HG03108 (cell line): Measurements from ENCODE around the gene SYNGR1.

Experiments used
- ATAC-seq: cut with Tn5 transposase; IDR thresholded peaks from one replicate; pipeline ENCODE4 v1.9.1; 2021; ENCODE audit warnings: moderate library complexity; ENCODE audit not compliant: unreplicated experiment

The SYNGR1 gene

DNA sequence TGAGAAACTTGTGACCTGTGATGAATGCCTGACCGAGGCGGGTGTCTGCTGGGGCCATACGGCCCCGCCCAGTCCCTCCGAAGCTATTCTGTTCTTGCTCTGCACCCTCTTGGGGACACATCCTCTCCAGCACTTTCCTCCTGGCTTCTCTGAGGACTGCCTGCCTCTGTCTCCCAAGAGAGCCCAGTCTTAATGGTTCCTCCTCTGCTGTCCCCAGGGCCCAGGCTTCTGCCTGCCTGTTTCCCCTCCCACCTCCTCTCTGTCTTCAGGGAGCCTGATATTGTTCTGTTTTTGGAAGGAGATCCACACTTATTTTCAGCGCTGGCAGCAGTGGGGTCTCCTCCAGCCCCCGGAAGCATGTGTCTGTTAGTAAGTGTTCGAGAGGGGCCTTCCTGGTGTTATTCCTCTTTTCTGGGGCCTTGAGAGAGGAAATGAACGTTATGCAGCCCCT, 18.7 kb downstream of the SYNGR1 start:
- ATAC-seq, result no peak

DNA sequence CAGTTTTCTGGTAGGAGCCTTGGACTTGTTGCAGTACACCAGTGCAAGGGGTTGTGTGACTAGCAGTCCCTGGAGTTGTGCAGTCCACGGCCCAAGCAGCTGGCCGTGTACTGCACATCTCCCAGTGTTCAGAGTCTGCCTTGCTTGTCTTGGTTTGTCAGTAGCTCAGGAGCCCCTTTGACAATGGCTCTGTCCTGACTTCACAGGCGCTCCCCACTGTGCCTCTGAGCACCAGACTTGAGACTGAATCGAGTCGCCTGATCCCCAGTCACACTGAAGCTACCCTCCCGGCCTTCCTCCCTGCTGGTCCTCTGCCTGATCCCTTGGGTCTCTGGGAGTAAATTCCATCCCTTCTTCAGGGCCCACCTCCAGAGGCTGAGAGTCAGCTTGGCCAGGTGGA, 19.4 kb downstream of the SYNGR1 start:
- ATAC-seq, result no peak

DNA sequence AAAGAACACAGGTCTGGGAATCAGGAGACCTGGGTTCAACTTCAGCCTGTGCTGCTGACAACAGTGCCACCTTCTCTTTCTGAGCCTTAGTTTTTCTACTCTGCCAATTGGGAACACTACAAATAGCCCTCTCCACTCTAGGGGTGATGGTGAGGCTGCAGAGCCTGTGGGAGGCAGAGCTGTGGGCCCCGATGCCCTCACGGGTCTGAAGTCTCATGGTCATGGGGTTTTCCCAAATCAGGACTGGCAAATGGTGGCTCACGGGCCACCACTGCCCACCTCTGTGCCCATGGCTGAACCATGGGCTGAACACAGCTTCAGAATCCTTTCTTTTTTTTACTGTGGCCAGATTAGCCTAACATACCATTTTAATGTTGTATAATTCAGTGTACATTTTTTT, 19.8 kb downstream of the SYNGR1 start:
- ATAC-seq, result no peak

DNA sequence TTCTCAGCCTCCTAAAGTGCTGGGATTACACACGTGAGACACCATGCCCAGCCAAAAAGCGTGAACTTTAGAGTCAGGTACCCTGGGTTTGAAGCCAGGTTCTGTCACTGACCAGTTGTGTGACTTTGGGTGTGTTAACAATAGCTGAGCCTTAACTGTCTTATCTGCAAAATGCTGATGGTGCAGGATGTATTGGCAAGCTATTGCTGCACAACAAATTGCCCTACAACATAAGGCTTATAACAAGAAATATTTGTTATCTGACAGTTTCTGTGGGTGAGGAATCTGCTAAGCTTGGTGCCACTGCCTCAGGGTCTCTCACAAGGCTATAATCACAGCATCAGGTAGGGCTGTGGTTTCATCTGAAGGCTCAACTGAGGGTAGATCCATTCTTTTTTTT, 21.9 kb downstream of the SYNGR1 start:
- ATAC-seq, result no peak

DNA sequence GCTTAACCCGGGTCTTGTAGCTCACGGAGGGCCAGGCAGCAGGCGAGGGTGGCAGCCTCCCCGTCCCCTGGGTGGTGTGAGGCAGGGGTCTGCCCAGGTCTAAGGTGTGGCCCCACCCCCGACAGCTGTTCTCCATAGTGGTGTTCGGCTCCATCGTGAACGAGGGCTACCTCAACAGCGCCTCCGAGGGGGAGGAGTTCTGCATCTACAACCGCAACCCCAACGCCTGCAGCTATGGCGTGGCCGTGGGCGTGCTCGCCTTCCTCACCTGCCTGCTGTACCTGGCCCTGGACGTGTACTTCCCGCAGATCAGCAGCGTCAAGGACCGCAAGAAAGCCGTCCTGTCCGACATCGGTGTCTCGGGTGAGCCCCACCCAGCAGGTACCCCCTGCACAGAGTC, 24.4 kb downstream of the SYNGR1 start:
- ATAC-seq, result no peak

DNA sequence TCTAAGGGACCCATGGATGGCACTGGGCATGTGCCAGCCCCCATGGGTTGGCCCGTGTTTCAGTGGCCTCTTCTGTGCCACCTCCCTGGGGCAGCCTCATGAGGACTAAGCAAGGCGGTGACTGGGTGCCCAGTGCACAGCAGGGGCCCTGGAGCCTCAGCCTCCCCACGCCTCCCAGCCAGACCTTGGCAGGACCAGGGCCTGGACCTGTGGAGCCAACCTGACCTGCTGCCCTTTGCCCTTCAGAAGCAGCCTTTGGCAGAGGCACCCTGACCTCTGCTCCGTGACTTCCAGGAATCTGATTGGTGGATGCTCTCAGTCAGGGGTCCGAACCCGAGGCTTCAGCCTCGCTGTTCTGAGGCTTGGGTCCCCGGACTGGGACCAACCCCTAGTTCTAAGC, 25.0 kb downstream of the SYNGR1 start:
- no peak for ATAC-seq

DNA sequence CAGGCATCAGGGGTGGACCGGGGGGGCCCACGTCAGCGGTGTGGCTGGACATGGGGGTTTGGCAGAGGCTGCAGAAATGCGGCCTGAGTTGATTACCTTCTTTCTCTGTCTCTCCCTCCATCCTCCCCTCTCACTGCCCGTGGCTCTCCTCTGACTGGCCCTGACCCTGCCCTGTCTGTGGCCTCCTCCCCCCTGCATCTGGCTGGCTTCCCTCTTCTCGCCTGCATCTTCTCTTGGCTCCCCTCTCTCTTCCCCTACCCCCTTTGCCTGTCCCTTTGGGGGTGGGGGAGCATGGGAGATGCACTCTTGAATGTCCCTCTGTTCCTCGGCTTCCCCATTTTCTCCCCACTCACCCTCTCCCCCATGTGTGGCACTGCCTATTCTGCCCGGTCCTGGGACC, 25.9 kb downstream of the SYNGR1 start:
- ATAC-seq, result no peak

DNA sequence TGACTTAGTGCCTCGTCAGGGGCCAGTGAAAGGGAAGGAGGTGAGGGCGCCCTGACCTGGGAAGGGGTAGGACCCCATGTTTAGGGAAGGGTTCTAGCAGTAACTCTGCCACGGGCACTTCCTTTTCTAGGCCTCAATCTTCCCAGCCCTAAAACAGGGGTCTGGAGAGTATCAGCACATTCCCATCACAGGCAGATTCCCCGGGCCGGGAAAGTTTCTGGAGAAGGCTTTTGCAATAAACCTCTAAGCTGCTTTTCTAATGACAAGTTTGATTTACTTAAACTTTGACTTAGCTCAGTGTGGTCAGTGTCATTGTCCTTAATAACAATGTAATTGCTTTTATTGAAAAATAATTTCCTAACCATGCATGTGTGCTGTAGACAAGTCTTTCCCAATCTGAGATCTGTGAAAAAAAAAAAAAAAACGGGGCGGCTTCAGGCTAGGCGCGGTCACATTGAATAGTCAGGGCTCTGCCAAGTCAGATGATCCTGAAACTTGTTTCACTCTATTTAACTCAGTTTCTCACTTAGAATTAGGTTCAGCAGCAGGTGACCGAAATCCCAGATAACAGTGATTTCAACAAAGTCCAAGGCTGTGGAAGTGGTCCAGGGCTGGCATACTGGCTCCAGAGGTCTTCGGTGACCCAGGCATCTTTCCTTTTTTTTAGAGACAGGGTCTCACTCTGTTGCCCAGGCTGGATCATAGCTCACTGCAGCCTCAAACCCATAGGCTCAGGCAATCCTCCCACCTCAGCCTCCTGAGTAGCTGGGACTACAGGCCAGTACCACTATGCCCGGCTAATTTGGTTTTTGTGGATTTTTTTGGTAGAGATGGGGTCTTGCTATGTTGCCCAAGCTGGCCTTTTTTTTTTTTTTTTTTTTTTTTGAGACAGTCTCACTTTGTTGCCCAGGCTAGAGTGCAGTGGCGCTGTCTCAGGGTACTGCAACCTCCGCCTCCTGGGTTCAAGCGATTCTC, 30.3 kb downstream of the SYNGR1 start:
- no peak for ATAC-seq

DNA sequence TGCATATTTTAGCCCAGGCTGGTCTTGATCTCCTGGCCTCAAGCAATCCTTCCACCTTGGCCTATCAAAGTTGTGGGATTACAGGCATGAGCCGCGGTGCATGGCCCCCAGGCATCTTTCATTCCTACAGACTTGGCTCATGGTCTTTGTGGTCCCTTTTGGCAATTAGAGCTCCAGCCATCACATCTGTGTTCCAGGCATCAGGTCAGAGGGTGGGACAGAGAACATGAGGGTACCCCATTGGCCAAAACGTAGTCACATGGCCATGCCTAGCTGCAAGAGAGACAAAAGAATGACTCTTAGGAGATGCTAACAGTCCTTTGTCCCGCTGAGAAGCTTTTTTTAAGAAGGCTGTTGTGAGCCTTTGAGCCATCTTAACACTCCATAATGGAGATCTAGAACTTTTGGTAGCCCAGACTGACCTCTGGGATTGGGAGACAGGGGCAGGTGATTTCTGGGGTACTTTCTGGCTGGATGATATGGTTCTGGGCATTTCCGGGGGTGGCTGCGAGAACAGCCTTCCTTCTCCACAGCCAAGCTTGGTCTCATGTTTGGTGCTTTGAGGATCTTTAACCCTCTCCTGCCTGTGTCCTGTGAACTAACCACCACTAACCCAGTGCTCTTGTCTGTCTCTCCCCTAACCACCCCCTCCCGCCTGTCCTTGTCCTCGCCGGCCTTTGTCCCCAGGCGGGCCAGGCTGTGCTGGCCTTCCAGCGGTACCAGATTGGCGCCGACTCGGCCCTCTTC, 31.4 kb downstream of the SYNGR1 start:
- ATAC-seq, result no peak

DNA sequence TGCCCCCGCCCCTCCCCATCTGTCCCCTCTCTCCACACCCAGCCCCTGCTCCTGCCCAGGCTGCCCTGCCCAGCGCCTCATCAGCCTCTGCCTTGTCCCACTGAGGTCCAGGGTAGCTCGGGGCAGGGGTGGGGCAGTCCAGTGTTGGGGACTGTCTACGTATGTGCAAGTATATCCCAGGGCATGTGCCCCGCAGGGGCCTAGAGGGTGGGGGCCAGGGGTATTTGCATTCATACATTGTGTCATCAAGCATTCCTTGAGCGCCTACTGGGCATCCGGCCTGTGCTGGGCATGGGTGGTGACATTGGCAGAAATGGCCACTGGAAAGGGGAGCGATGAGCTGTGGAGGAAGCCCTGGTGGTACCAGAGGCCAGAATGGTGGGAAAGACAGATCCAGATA, 32.1 kb downstream of the SYNGR1 start:
- ATAC-seq, result no peak

DNA sequence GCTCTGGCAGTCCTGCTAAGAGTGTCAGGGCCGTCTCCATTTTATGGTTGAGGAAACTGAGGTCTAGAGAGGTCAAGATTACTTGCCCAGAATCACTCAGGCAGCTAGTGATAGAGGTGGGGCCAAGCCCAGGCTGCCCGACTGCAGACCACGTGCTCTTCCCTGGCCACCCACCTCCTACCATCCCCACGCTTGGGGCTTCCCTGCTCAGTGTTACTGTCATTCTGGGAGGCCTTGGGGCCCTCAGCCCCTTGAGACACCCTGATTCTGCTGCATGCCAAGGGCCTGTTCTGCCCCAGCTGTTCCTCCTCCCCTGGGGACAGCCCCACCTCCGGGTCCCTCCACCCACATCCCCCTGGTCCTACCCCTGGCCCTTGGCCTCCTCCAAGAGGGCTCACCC, 32.6 kb downstream of the SYNGR1 start:
- peak; percentile 62 for ATAC-seq

DNA sequence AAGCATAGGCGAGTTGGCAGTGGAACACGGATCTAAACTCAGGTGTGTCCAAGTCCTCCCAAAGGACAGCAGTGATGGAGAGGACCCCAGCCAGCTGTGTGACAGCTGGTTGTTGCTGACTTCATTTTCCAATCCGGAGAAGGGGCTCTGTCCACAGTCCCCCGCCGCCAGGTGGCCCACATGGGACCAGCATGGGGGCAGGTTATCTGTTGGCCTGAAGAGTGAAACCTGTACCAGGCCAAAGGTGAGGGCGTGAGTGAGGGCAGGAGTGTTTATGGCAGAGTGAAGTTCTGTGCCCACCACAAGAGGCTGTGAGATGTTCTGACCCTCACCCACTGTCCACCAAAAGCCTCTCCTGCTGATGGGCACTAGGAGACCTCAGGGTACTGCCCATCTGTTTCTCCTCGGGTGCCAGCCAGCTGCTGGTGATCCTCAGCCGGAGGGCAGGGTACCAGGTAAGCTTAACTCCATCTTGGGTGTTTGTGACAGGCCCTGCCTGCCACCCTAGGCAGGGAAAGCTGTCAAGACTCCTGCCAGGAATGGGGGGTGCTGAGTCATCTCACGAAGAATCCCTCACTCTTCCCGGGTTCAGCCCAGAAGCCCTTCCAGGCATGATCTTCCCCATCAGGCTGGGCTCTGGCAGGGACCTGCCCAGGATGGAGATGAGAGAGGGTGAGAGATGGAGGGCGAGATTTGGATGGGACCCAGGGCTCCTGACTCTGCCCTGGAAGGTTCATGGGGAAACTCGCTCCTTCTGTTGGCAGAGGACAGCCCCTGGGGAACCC, 34.2 kb downstream of the SYNGR1 start:
- no peak for ATAC-seq

DNA sequence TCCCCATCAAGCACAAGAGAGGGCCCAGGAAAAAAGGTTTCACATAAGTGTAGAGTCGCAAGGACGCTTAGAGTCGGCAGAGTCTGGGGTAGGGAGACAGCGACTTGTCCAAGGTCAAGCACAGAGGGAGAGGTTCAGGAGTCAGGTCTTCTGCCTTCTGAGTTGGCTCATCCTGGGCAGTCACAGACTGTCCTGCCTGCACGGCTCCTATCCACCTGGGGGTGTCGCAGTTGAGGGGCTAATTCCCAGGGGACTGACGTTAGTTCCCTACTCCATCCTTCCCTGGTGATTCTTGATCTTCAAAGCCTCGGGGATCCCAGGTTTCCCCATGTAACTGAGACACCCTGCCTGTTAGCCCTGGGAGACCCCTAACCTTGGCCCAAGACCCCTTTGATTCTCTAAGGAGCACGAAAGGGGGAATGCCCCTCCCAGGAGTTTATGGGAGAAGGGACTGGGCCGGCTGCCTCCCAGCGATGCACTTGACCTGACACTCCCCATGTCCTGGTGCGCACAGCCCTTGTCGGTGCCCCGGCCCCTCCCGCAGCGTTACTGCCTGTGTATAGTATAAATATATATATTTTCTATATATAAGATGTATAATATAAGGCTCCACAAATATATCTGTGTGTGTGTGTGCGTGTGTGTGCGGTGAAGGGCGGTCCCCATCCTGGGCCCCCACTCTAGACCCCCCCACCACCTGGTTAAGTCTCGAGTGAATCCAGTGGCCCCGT, 35.1 kb downstream of the SYNGR1 start:
- ATAC-seq, result no peak

DNA sequence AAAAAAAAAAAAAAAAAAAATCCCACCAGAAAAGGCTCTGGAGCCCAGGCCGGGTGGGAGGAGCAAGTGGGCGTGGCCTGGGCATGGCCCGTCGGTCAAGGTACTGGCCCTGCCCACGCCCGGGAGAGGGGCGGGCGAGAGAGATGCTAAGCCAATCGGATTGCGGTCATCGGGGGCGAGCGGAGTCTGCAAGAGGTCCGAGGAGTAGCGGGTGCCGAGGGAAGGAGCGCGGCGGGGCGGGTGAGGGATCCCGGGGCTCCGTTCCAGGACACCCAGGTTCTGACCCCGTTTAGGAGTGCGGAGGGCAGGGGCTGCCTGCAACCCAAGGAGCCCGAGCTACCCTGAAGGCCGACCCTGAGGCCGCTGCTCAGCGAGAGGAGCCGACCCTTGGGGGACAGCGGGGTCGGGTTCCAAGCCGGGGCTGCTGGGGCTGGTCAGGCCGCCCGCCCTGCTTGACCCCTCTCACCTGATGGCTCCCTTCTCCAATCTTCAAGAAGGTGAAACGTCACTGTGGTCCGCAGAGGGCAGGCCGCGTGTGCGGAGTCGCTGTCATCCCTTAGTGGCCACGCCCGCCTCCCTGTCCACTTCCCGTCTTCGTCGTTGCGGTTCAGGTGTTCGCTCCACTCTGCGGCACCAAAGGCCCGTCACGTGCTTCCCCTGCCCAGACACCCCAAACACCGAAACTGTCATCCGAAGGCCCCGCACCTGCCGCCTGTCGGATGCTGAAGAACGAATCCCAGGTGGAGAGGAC, 38.6 kb downstream of the SYNGR1 start:
- ATAC-seq, result no peak

DNA sequence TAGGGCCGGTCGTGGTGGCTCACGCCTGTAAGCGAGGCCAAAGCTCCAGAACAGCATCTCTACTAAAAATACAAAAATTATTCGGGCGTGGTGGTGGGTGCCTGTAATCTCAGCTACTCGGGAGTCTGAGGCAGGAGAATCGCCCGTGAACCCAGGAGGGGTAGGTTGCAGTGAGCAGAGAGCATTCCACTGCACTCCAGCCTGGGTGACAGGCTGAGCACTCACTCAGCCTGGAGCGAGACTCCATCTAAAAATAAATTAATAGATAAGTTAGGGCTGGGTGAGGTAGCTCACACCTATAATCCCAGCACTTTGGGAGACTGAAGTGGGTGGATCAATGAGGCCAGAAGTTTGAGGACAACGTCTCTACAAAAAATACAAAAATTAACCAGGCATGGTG, 39.6 kb downstream of the SYNGR1 start:
- no peak for ATAC-seq

DNA sequence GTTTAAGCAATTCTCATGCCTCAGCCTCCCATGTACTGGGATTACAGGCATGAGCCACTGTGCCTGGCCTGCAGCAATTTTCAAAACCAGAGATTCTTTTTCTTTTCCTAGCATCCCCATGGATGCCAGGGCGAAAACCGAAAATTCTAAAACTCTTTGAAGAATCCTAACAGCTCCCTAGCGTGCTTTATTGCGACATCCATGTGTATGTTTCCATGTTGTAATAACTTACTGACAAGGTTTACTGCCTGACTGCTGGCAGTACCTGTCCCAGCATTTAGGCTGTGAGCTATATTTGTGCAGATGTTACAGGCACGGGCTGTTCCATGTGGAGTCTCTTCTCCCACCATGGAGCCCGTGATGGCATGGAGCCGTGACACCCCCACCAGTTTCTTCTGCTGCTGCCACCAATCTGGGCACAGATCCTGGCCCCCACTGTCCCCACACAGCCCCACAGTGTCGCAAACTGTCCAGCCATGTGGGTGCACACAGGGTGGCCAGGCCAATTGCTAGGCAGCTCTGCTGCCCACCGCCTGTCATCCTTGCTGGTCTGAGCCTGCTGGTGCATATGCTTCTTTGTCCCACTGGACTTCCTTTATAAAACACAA, 42.7 kb downstream of the SYNGR1 start:
- ATAC-seq, result no peak

DNA sequence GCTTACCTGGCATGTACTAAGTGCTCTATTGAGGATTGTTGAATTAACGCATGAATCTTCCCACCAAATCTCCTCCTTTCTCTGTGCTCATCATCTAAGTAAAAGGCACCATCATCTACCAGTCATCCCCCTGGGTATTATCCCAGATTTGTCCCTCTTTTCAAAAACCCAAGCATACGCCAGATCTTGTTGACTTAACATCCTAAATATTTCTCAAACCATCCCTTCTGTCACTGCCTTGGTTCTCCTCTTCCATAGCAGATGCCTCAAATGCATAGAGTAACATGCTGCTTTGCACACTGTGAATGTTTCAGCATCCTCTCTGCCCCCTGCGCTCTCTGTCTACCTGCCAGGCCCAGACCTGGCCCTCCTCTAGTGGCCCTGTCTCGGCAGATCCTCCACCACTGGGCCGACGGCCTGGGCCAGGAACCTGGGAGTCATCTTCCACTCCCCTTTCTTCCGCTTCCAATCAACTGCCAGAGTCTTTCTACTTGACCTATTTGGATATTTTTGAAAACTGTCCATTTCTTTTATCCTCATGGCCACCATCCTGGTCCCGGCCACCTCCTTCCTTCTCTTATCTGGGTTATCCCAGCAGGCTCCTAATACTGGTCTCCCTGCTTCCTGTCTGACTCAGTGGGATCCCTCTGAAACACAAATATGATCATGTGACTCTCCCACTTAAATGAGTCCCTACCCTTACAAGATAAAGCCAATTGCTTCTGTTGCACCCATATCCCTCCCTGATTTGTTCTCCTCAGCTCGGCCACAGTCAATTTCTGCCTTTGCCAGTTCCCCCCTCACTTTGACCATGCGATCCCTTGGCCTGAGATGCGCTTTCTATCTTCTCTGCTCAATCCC, 46.4 kb downstream of the SYNGR1 start:
- ATAC-seq, result no peak

DNA sequence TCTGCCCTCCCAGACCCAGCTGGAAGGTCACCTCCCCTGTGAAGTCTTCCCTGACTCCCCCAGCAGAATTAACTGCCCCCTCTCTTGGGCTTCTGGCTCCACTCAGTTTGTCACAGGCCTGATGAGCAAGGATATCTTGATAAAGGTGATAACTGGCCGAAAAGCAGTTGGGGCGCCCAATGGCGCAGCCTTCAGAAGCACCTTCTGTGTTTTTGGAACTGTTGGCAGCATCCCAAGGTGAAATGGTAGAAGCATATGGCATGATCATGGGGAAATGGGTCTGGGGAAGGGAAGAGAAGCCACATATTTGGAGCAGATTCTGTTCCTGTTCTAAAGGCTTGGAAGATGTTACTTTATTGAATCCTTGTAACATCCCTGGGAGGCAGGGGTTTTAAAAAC, 47.0 kb downstream of the SYNGR1 start:
- ATAC-seq, result no peak

DNA sequence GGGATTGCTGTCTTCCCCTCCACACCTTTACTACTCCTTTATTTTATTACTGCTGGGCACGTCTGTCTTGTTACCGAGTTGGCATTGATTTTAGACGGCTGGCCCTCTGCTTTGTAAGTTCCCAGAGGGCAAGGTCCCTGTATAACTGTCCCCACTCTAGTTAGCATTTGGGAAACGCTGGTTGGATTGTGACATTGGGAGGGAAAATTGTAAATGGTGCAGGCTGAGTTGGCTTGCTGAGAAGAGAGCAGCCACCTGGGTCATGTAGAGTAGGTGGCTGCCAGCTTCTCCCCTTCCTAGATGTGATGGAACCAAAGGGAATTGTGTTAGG, 51.5 kb downstream of the SYNGR1 start:
- no peak for ATAC-seq
